GM21381 (cell line): ENCODE data around the gene FCN2.
"Not testable (repeated sequence)": the region's sequence is repeated elsewhere in the genome, so short reads cannot be mapped to it uniquely, and the experiment has no call there.

Experiments used
- ATAC-seq: cut with Tn5 transposase; IDR thresholded peaks from one replicate; pipeline ENCODE4 v1.9.1; 2021; ENCODE audit warnings: mild to moderate bottlenecking, moderate library complexity; ENCODE audit not compliant: unreplicated experiment

Gene FCN2

GRCh38 chr9:134847138-134847537 lies 33.5 kb upstream of the FCN2 start:
- ATAC-seq, result no peak

DNA sequence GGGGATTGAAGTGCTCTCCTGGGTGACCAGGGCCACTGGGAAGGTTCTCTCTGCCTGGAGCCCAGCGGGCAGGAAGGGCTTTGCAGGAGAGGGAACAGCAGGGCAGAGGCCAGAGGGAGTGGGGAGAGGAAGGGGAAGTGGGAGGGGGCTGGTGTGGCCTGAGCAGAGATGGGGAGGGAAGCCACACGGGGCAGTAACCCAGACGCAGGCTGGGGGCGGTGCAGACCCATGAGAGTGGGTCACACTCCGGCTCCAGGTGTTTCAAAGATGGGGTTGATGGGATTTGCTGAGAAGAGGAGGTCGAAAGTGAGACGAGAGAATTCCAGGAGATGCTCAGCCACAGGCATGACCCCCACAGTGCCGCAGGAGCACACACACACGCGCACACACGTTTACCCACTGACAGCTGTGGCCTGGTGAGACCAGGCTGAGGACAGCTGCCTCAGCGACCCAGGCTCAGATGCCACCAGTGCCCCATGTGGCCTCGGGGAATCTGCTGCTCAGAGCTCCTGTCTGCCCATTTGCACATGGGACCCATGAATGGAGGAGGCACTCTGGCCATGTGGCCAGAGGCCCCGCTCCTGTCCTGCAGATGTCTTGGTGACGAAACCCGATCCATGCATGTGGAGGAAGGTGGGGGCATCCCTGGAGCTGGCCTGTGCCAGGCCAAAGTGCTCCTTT lies 32.7 kb upstream of the FCN2 start:
- ATAC-seq, result no peak

- ATAC-seq, result no peak
Observed at GRCh38 chr9:134848504-134848903, 32.1 kb upstream of the FCN2 start.

DNA sequence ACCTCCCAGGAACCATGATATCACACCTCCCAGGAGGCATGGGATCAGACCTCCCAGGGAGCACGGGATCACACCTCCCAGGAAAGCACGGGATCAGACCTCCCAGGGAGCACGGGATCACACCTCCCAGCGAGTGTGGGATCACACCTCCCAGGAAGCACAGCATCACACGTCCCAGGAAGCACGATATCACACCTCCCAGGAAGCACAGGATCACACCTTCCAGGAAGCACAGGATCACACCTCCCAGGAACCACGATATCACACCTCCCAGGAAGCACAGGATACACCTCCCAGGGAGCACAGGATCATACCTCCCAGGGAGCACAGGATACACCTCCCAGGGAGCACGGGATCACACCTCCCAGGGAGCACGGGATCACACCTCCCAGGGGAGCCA lies 30.0 kb upstream of the FCN2 start:
- ATAC-seq, result no peak

DNA sequence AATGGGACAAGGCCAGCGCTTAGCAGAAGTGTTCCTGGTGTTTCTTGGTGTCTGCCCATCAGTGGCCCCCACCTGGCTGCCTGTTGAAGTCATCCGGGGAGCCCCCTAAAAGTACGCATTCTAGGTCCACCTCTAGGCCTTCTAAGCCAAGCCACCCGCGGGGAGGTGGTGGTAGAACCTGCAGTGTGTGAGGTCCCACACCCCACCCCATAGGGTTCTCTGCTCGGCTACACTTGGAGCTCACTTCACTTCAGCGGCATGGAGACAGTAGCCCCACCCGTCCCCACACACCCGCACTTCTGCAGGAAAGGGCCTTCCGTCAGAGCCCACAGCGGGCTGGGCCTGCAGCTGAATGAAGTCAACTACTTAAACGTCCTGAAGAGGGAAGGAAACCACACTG lies 29.6 kb upstream of the FCN2 start:
- ATAC-seq, result no peak

DNA sequence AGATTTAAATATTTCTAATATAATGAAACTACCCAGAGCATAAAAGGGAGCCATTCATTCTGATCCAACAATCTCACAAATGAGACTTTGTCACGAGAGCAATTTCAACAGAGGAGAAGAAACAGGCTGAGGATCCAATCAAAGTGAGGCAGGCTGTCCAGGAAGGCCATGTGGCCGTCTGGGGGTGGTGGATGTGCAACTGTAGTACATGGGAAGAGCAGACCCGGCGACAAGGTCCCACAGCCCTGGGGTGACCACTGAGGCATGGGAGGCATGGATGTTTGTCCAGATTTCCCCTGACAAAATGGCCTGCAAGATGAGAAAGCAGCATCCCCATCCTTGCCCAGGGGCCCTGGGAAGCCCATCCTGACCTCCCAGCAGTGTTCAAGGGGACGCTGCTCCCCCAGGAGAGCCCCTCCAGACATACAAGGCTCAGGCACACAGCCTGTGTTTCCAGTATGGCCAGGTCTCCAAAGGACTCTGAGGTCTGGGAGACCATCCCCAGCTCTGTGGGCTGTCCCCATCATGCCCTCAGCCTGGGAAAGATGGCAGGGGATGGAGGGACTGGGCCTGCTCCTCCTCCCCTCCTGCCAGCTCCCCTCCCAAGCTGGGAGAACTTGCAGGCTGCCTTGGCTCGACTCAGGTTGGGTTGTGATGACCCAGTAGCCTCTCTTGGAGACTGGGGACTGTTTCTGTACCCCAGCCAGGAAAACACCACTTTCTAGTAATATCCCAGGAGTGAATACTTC lies 27.5 kb upstream of the FCN2 start:
- ATAC-seq, result no peak

DNA sequence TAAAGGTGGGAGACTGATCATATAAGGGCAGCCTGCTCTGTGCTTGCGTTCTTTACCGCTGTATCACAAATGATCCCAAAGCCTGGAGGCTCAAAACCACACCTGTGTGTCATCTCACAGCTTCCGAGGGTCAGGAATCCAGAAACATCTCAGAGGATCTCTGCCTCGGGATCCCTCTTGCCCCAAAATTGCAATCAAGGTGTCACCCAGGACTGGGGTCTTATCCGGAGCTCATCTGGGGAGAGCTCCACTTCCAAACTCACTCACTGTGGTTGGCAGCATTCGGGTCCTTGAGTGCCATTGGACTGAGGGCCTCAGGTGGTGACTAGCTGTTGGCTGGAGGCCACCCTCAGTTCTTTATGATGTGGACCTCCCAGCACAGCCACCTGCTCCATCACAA lies 26.7 kb upstream of the FCN2 start:
- no peak for ATAC-seq

GRCh38 chr9:134854541-134854981 lies 26.0 kb upstream of the FCN2 start:
- ATAC-seq, result no peak

- ATAC-seq, result no peak
Observed at GRCh38 chr9:134855231-134855899, 25.2 kb upstream of the FCN2 start.

- no peak for ATAC-seq
Observed at GRCh38 chr9:134855900-134856377, 24.7 kb upstream of the FCN2 start.

DNA sequence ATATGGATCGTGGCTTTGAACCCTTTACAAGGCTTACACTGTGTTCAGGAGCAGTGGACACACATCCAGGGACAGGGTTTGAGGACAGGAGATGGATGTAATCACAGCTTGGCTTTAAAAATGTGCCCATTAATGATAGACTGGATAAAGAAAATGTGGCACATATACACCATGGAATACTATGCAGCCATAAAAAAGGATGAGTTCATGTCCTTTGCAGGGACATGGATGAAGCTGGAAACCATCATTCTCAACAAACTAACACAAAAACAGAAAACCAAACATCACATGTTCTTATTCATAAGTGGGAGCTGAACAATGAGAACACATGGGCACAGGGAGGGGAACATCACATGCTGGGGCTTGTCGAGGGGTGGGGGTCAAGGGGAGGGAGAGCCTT lies 23.2 kb upstream of the FCN2 start:
- not testable (repeated sequence) for ATAC-seq

- peak; percentile 87 for ATAC-seq
Observed at GRCh38 chr9:134858051-134858841, 22.4 kb upstream of the FCN2 start.

DNA sequence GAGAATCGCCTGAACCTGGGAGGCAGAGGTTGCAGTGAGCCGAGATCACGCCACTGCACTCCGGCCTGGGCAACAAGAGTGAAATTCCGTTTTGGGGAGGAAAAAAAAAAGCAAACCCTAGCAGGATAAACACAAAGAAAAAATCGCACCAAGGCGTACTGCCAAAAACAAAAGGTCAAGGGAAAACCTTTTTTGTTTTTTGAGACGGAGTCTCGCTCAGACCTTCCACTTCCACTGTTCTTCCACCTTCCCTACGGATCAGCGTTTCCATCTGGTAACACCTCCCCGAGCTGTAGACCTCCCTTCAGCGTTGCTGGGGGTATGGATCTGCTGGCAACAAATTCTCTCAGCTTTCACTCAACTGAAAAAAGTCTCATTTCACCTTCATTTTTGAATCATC lies 20.1 kb upstream of the FCN2 start:
- ATAC-seq, result no peak

GRCh38 chr9:134861595-134862334 lies 18.8 kb upstream of the FCN2 start:
- ATAC-seq, result no peak

GRCh38 chr9:134863306-134863902 lies 17.2 kb upstream of the FCN2 start:
- no peak for ATAC-seq

DNA sequence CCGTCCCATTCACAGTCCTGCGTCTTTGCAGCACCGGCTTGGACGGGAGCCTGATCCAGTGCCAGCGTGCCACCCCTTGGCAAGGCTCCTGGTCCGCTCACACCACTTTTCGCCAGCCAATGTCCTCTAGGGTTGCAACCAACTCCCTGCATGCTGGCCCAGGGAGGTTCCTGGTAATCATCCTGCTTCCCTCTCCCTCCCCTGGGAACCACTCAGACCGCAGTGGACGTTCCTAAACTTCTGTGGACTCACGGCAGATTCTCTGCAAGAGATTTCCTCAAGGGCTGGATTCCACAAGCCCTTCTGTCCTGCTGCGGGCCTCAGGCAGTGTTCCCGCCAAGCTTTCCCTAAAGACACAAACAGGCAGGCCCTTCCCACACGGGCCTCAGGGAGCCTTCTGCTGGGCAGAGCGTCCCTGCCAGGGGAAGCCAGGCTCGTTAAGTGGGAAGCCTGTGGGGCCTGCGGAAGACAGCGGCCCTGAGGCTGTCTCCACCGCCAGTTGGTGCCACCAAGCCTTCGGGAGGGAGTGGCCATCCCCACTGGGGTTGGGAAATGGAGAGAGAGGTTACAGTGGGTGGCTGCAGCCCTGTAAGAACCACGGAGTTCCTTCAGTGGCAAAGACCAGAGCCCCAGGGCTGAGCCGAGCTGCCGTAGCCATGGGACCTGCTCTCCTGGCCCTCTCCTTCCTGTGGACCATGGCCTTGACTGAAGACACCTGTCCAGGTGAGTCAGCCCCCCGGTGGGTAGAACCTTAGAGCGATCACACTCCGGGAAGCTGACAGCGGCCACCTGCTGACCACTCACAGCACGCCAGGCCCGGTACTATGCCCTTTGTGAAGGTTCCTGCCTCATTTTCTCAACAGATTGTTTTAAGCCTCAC lies 16.4 kb upstream of the FCN2 start:
- no peak for ATAC-seq

- ATAC-seq, result no peak
Observed at GRCh38 chr9:134864821-134865190, 15.8 kb upstream of the FCN2 start.

GRCh38 chr9:134867917-134868750 lies 12.5 kb upstream of the FCN2 start:
- ATAC-seq, result no peak
